WTC11 (cell line): ENCODE results near the gene SLC41A3.

Experiments used
- CREB1 ChIP-seq: sonication (generic); formaldehyde crosslinking; IDR thresholded peaks from 2 replicates; pipeline ENCODE4 v1.8.0; 2023; ENCODE audit warnings: mild to moderate bottlenecking, missing genetic modification reagents
- ESRRA ChIP-seq: sonication (generic); formaldehyde crosslinking; IDR thresholded peaks from 2 replicates; pipeline ENCODE4 v1.8.1; 2022; ENCODE audit warnings: mild to moderate bottlenecking, missing genetic modification reagents, borderline replicate concordance
- HMGA2 ChIP-seq: fragments of 250-450 bp; sonication (Bioruptor Pico); IDR thresholded peaks from 2 replicates; pipeline ENCODE4 v1.4.0; 2021; ENCODE audit warnings: mild to moderate bottlenecking, moderate library complexity
- JUN ChIP-seq: sonication (generic); formaldehyde crosslinking; IDR thresholded peaks from 2 replicates; pipeline ENCODE4 v1.8.0; 2023; ENCODE audit warnings: mild to moderate bottlenecking, missing genetic modification reagents
- NFYB ChIP-seq: sonication (generic); formaldehyde crosslinking; conservative IDR thresholded peaks from 2 replicates; pipeline ENCODE4 v1.8.0; 2022; ENCODE audit warnings: low read depth, missing genetic modification reagents
- NR2C2 ChIP-seq: sonication (generic); formaldehyde crosslinking; IDR thresholded peaks from 2 replicates; pipeline ENCODE4 v1.8.0; 2022; ENCODE audit warnings: mild to moderate bottlenecking, missing genetic modification reagents
- SP1 ChIP-seq: sonication (generic); formaldehyde crosslinking; conservative IDR thresholded peaks from 2 replicates; pipeline ENCODE4 v1.8.1; 2022; ENCODE audit warnings: missing genetic modification reagents
- TCF7 ChIP-seq: sonication (generic); formaldehyde crosslinking; IDR thresholded peaks from 2 replicates; pipeline ENCODE4 v1.8.0; 2022; ENCODE audit warnings: mild to moderate bottlenecking, low read depth, missing genetic modification reagents, moderate library complexity
- ZNF121 ChIP-seq: sonication (generic); formaldehyde crosslinking; IDR thresholded peaks from 2 replicates; pipeline ENCODE4 v1.8.0; 2023; ENCODE audit warnings: missing genetic modification reagents
- TF ChIP-seq, protein P1 (sequence below): fragments of 250-450 bp; sonication (Bioruptor Pico); IDR thresholded peaks from 2 replicates; pipeline ENCODE4 v1.9.0; 2021; ENCODE audit warnings: mild to moderate bottlenecking, borderline replicate concordance
- TF ChIP-seq, protein P2 (sequence below): fragments of 200-600 bp; IDR thresholded peaks from 2 replicates; pipeline ENCODE4 v1.8.0; 2022; ENCODE audit warnings: antibody characterized with exemption
- TF ChIP-seq, protein P3 (sequence below): sonication (generic); formaldehyde crosslinking; IDR thresholded peaks from 2 replicates; pipeline ENCODE4 v1.8.1; 2022; ENCODE audit warnings: mild to moderate bottlenecking, missing genetic modification reagents, moderate library complexity, borderline replicate concordance

DNA sequence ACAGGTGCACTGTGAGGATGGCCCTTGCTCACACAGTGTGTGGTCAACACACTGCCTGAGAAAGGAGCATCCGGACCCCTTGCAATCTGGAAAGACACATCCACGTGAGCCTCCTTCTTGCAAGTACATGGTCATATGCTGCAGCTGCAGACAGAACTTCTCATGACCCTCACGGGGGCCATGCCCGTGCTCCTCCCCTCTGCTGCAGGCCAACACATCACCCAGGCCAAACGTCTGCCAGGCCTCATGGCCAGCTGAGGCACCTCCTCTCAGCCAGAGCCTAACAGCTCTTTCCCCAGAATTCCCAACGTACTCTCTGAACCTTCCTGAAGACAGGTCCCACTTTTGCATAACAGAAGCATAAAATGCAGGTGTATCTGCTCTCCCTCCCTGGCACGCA lies 25.3 kb downstream of the SLC41A3 start:
- TF ChIP-seq, protein P1, sequence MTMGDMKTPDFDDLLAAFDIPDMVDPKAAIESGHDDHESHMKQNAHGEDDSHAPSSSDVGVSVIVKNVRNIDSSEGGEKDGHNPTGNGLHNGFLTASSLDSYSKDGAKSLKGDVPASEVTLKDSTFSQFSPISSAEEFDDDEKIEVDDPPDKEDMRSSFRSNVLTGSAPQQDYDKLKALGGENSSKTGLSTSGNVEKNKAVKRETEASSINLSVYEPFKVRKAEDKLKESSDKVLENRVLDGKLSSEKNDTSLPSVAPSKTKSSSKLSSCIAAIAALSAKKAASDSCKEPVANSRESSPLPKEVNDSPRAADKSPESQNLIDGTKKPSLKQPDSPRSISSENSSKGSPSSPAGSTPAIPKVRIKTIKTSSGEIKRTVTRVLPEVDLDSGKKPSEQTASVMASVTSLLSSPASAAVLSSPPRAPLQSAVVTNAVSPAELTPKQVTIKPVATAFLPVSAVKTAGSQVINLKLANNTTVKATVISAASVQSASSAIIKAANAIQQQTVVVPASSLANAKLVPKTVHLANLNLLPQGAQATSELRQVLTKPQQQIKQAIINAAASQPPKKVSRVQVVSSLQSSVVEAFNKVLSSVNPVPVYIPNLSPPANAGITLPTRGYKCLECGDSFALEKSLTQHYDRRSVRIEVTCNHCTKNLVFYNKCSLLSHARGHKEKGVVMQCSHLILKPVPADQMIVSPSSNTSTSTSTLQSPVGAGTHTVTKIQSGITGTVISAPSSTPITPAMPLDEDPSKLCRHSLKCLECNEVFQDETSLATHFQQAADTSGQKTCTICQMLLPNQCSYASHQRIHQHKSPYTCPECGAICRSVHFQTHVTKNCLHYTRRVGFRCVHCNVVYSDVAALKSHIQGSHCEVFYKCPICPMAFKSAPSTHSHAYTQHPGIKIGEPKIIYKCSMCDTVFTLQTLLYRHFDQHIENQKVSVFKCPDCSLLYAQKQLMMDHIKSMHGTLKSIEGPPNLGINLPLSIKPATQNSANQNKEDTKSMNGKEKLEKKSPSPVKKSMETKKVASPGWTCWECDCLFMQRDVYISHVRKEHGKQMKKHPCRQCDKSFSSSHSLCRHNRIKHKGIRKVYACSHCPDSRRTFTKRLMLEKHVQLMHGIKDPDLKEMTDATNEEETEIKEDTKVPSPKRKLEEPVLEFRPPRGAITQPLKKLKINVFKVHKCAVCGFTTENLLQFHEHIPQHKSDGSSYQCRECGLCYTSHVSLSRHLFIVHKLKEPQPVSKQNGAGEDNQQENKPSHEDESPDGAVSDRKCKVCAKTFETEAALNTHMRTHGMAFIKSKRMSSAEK = no peak
- no peak for TF ChIP-seq HMGA2 (CRISPR knock-in tag)
- TF ChIP-seq, protein P2, sequence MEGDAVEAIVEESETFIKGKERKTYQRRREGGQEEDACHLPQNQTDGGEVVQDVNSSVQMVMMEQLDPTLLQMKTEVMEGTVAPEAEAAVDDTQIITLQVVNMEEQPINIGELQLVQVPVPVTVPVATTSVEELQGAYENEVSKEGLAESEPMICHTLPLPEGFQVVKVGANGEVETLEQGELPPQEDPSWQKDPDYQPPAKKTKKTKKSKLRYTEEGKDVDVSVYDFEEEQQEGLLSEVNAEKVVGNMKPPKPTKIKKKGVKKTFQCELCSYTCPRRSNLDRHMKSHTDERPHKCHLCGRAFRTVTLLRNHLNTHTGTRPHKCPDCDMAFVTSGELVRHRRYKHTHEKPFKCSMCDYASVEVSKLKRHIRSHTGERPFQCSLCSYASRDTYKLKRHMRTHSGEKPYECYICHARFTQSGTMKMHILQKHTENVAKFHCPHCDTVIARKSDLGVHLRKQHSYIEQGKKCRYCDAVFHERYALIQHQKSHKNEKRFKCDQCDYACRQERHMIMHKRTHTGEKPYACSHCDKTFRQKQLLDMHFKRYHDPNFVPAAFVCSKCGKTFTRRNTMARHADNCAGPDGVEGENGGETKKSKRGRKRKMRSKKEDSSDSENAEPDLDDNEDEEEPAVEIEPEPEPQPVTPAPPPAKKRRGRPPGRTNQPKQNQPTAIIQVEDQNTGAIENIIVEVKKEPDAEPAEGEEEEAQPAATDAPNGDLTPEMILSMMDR = no peak
- TF ChIP-seq TCF7 (CRISPR knock-in tag) = no peak
- TF ChIP-seq JUN (CRISPR knock-in tag) = no peak
- no peak for TF ChIP-seq ZNF121
- TF ChIP-seq NFYB (CRISPR knock-in tag) = no peak
- TF ChIP-seq, protein P3, sequence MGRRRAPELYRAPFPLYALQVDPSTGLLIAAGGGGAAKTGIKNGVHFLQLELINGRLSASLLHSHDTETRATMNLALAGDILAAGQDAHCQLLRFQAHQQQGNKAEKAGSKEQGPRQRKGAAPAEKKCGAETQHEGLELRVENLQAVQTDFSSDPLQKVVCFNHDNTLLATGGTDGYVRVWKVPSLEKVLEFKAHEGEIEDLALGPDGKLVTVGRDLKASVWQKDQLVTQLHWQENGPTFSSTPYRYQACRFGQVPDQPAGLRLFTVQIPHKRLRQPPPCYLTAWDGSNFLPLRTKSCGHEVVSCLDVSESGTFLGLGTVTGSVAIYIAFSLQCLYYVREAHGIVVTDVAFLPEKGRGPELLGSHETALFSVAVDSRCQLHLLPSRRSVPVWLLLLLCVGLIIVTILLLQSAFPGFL (CRISPR knock-in tag) = no peak
- TF ChIP-seq SP1 = no peak
- TF ChIP-seq CREB1 (CRISPR knock-in tag) = no peak
- TF ChIP-seq NR2C2 (CRISPR knock-in tag) = no peak
- TF ChIP-seq ESRRA (CRISPR knock-in tag) = no peak
